GM21390 (cell line): ENCODE measurements around the gene CYP4A22.
"Not testable (repeated sequence)": the region's sequence is repeated elsewhere in the genome, so short reads cannot be mapped to it uniquely, and the experiment has no call there.

Experiments used
- ATAC-seq: cut with Tn5 transposase; IDR thresholded peaks from one replicate; pipeline ENCODE4 v1.9.1; 2021; ENCODE audit not compliant: unreplicated experiment

CYP4A22 gene

DNA sequence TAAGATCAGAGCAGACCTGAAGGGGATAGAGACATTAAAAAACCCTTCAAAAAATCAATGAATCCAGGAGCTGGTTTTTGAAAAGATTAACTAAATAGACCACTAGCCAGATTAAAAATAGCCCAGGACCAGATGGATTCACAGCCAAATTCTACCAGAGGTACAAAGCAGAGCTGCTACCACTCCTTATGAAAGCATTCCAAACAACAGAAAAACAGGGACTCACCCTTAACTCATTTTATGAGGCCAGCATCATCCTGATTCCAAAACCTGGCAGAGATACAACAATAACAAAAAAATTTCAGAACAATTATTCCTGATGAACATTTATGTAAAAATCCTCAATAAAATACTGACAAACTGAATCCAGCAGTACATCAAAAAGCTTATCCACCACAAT lies 19.2 kb downstream of the CYP4A22 start:
- not testable (repeated sequence) for ATAC-seq

DNA sequence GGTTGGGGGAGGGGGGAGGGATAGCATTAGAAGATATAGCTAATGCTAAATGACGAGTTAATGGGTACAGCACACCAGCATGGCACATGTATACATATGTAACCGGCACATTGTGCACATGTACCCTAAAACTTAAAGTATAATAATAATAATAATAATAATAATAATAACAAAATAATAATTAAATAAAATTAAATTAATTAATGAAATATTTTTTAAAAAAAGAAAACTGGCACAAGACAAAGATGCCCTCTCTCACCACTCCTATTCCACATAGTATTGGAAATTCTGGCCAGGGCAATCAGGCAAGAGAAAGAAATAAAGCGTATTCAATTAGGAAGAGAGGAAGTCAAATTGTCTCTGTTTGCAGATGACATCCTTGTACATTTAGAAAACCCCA lies 20.7 kb downstream of the CYP4A22 start:
- not testable (repeated sequence) for ATAC-seq

DNA sequence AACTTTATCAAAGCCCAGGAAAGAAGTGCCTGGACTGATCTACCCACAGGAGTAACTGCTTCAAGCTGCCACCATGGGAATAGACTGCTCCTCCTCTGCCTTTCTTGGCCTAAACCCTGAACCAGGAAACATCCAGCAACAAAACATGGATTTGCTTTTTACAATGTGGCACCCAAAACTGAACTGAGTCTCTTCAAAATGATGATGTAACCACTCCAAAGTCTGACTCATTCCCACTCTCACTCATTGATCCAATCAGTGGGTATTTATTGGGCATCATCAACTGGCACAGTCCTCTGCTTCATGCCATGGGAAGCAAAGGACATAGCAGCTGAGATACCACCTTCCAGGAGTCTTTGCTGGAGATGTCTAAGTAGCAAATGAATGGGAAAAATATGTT lies 23.5 kb downstream of the CYP4A22 start:
- no peak for ATAC-seq

DNA sequence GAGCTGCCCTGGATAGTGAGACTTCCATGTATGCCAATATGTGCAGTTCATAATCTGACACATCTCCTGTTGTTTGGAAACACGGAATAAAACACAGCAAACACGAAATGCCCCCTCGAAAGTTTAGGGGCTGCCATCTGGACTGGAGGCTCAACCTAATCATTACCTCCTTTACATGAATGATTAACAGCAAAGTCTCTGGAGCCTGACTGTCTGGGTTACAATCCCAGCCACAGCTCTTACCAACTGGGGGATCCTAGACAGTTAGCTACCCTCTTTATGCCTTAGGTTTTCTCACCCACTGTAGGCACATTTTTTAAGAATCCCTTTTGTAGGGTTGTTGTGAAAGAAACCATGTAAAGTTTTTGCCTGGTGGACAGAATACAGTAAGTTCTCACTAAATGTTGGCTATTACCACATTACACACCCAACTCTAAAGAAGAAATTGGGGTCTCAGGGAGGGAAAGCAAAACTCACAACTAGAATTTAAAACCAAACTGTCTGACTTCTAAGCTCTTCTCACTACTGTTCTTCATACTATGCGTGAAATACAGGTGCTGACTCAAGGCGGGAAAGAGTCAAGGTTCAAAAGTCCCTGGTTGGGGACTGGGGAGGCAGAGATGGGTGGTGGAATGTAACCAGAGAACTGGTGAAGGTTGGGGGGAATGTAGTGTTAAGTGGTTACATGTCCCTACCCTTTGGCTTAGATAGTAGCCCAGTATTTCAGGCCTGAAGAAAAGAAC lies 24.2 kb downstream of the CYP4A22 start:
- ATAC-seq: no peak

DNA sequence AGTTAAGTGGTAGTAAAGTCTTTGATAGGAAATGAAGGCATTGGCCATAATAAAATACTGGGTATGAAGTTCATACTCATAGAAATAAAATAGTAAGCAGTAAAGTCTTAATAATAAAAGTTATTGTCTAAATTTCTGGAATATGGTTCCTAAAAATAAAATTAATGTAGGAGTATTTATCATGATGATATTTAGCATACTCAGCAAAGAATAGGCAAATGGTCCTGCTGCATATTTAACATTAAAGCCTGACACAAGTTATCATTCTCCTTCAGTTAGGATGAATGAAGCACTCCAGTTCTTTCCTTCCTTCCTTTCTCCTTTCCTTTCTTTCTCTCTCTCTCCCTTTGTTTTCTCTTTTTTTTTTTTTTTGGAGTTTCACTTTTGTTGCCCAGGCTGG lies 27.3 kb downstream of the CYP4A22 start:
- no peak for ATAC-seq

DNA sequence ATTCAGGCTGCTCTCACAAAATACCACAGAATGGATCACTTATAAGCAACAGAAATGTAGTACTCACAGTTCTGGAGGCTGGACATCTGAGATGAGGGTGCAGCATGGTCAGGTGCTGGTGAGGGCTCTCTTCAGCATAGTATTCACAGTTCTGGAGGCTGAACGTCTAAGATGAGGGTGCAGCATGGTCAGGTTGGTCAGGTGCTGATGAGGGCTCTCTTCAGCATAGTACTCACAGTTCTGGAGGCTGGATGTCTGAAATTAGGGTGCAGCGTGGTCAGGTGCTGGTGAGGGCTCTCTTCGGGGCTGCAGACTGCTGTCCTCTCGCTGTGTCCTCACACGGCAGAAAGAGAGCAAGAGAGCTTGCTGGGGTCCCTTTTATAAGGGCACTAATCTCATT lies 35.5 kb downstream of the CYP4A22 start:
- ATAC-seq: no peak

DNA sequence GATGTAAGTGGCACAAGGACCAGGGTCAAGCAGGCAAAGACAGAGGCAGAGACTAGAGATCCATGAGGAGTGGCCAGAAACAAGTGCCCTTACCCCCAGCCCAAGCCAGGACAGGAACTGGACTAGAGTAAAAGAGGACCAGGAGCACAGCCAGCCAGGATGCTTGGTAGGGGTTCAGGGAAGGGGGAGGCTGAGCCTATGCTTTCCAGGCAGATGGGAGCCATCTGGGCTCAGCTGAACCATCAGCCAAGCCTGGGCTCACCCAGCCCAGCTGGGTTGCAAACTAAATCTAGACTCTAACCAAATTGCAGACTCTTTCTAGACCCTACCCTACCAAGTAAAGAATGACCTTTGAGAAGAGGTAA lies 37.4 kb downstream of the CYP4A22 start:
- no peak for ATAC-seq

DNA sequence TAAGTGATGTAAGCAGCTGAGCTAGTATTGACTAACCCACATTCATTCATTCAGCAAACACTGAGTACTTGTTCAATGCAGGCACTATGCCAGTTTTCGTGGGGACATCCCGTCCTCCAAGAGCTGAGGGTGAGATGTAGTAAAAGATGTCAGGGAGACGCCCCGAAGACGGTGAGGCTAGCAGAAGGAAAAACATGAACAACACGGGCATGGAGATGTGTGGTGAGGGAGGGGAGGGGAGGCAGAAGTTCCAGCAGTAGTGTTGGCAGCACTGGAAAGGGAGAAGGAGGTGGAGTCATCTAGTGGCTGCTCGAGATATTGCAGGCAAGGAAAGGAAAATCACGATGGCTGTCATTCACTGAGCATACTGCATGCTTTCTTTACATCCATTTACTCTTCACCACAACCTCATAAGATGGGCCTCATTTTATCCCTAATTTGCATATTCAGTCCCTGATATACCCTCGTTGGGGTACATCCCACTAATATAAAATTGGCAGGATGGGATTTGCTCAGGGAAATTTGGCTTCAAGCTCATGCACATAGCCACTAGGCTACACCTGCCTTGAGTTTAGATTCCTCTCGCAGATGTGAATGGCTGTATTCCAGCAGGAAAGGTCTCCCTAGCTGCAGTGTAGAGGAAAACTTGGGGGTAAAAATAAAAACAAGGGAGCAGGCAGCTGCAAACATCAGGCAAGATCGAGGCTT lies 38.1 kb downstream of the CYP4A22 start:
- ATAC-seq: peak; percentile 35

DNA sequence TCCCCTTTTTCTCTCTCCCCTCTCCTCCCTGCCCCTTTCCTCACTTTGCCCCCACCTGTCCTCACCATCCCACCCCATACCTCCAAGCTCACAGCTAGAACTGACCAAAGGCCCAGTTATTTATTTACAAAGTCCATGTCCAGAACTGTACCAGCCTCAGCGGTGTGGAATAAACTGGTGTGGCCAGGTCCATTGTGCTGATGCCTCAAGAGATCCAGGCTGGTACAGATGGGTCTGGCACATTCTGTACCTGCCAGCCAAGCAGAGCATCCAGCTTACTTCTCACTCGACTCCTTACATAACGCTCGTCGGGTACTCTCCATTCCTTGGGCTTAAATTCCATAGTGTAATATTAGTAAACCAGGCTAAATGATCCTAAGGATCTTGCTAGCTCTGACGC lies 40.8 kb downstream of the CYP4A22 start:
- no peak for ATAC-seq

DNA sequence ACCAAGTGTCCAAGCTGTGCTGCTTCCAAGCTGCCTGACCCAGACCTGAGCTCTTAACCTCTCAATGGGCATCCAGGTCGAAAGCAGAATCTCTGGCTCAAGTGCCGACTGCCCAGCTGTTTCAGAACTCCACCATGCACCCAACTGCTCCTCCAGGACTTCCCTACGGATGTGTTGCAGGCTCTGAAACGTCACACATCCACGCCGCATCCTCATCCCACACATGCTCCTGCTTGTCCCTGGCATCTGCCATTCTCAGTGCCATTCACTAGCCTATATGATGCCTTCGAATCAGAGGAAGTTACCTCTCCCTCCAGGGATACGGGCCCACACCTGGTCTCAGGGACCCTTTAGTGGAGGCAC lies 41.4 kb downstream of the CYP4A22 start:
- no peak for ATAC-seq

DNA sequence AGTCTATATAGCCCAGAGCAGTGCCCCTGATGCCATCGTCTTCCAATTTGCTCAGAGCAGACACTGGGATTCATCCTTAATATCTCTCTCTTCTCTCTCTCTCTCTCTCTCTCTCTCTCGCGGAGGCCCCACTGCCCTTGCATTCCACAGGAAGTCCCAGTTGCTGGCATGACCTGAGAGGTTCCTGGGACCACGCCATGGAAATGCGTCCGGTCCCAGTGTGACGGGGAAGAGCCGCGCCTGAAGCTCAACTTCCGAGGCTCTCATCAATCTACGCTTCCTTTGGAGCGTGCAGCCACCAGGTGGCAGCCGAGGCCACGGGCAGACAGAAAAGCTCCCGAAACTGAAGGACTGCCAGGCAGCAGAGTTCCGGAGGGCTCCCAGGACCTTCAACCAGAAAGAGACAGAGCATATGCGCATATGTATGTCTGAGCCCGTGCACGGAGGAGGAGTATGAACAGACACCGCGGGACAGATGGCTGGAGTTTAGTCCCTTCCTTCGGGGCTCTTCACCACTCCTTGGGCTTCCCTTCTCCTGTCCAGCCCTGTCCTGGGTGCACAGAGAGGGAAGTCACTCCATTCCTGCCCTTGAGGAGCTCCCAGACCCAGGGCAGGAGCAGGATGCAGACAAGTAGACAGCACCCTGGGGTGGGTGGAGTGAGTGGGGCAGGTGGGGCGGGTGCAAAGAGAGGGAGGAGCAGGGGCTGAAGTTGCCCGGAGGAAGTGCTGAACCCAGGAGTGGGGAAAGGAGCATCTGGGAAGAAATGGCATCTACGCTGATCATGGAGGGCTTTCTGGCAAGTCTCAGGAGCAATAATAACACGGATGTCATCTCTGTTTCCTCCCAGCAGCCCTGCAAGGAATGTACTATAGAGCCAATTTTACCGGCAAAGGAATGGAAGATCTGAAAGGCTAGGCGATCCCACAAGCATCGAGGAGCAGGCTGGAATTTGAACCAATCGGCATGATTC lies 42.1 kb downstream of the CYP4A22 start:
- peak; percentile 83 for ATAC-seq

DNA sequence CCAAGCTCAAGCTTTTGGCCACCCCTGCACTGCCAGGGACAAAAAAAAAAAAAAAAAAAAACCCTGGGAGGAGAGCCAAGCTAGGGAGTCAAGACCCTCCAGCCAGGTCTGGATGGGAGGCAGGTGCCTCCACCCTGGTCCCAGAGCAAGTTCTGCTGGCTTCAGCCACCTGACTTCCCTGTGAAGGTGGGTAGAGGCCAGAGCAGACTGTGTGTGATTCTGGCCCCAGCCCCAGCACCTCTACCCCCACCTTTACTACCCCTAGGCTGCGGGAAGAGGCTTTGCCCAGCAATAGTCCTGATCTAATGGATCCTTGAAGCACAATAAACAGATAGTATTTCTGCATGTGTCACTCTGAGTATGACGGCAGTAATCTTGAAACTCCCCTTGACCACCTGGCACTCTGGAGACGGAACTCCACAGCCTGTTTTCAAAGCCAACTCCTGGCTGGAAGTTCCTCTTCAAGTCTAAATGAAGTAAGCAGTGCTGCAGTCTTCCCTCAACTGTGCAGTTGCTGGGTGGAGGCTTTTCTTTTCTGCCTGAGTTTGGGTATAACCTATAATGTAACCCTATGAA lies 42.8 kb downstream of the CYP4A22 start:
- no peak for ATAC-seq

DNA sequence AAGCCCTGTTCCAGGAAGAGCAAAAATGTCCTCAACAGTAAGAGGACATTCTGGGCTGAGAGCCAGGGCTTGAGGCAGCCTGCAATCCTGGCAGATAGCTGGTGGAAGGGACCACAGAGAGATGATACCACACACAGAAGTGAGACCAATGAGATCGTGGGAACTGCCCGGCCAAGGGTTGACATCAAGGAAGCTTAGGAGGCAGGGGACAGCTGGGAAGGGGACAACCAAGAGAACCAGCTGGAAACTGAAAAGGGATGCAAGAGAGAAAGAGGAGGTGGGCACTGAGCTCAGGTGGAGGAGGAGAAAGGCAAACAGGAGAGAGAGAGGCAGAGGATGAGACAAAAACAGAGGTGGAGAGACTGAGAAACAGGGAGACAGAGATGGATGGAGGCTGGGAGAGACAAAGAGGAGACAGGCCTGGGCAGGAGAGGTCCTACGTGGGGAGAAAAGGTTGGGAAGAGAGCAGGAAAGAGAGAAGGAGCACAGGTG lies 43.4 kb downstream of the CYP4A22 start:
- ATAC-seq: no peak

DNA sequence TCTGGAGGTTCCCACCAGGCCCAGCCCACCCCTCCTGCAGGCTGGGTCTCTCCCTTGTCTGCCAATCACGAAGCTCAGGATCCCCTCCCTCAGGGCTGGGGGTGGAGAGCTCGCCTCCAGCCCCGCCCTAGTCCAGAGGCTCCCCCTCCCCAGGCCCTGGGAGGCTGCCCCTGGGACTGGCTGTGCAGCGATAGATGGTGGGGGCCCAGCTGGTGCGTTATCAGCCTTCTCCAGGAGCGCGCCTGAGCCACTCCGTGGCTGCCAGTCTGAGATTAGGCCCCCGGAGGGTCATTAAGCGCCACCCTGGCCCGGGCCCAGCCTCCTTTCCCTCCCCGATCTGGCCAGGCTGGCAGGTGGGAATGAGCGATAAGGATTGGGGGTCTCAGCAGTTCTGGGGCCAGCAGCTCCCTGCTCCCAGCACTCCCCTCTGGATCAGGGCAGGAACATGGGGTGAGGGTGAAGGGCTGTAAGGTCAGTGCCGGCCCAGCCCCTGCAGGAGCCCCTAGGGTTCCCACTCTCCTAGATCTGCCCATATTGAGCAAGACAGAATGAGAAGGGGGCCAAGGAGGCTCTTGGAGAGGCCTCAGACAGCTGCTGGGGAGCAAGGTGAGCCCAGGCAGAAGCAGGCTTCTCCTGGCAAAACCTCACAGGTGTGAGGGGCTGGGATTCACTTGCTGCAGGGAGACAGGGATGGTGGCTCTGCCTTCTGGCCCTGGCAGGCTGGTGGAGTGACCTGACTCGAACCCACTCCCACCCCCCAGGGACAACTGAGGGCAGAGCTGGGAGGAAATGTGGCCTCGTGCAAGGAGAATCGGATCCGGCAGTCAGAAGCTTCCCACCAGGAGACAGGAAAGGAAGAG lies 44.1 kb downstream of the CYP4A22 start:
- no peak for ATAC-seq

DNA sequence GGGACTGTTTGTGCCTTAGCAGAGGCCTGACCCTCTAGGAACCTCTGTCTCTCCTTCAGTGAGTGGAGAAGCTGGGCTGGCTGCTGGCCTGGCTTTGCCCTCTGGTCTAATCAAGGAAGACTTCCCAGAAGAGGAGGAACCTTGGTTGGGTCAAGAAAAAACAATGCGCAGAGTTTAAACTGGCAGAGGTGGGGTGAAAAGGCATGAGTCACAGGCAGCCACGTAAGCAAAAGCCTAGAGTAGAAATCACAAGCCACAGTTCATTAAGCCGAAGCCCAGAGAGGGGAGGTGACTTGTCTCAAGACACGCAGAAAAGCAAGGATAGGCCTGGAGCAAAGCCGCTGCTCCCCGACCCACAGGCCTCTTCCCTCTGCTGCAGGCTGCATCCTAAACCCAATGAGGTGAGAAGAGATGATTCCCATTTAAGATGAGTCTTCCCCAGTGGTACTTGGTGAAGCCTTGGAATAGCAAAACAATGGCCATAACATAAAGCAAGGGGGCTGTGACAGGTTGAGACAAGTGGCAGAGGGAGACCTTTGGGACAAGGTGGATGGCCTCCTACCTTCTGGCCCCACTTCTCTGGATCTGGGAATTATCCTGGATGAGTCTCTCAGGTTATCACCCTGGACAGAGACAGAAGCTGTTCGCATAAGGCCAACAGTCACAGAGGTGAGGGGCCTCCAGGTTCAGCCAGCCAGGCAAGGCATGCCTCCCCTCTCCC lies 44.9 kb downstream of the CYP4A22 start:
- ATAC-seq: no peak

DNA sequence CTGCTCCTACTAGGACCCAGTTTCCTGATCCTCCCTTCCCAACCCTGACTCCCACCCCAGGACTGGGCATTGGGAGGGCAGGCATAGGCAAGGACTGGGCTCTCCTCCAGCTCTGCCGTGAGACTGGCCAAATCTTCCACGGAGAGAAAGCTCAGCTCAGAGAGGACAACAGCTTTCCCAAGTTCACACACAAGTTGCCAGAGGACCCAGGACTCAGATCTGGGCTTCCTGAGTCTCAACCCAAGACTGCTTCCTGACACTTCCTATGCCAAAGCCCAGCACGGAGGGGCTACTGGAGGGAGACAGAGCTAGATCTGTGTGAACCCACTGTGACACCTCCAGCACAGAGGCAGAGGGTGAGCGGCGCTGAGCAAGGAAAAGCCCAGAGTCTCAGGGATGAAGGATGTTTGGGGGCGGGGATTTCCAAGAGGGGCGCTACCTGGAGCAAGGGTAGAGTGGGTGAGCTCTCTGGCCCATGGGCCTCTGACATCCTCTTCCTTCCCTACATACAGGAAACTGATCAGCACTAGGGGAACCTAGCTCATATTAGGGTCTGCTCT lies 45.5 kb downstream of the CYP4A22 start:
- ATAC-seq: no peak

DNA sequence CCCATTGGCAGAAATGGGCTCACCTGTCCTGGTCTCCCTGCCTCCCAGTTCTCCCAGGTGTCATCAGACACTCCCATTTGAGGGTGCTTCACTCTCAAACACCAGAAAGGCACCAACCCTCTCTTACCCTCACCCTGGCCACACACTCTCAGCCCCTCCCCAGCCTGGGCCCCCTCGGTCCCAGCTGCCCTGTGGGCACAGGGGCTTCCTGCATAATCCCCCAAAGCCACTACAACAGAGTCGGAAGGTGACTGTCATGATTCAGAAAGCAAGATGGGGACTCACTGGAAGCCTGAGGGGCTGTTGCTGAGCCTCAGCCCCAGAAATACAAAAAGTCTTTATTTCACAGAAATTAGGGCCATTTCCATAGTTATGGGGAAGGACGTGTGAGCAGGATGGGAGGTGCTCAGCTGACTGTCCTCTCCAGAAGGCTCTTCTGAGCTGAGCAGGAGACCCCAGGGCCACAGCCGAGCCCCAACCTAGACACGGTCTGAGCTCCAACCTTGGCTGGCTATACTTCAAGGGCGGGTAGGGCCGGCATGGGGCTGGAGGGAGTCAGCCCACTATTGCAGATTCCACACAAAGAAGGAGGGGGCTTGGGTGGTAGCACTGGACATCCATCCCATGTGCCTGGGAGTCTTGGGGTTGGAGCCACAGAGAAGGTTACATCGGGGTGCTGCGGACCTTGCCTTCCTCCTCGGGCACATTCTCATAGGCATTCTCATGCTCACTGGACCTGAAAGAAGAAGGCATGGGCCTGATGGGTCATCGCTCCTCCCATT lies 46.3 kb downstream of the CYP4A22 start:
- ATAC-seq: no peak

DNA sequence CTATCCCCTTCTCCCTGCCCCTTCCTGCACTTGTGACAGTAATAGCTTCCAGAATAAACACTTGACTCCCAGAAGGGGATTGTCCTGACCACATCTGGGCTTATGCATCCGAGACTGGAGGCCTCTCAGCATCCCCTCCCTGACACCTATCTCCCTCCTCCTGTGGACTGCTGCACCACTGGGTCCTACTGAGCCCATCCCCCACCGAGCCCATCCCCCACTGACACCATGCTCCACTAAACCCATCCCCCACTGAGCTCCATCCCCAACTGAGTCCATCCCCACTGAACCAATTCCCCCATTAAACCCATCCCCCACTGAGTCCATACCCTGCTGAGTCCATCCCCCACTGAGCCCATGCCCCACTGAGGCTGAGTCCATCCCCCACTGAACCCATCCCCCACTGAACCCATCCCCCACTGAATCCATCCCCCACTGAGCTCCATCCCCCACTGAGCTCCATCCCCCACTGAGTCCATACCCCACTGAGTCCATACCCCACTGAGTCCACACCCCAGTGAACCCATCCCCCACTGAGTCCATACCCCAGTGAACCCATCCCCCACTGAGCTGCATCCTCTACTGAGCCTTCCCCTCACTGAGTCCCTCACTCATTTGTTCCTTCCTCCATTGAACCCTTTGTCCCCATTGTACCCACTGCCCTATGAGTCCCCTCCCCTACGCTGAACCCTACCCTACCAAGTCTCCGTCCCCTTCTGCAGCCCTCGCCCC lies 47.0 kb downstream of the CYP4A22 start:
- no peak for ATAC-seq
